Right hindlimb (tissue), 1 donor: ENCODE measurements around the gene DSCAML1.

ENCODE experiments used
- DNase-seq: peaks from one replicate; pipeline ENCODE4 v3.0.0-alpha.2; 2018

The DSCAML1 gene

DNA sequence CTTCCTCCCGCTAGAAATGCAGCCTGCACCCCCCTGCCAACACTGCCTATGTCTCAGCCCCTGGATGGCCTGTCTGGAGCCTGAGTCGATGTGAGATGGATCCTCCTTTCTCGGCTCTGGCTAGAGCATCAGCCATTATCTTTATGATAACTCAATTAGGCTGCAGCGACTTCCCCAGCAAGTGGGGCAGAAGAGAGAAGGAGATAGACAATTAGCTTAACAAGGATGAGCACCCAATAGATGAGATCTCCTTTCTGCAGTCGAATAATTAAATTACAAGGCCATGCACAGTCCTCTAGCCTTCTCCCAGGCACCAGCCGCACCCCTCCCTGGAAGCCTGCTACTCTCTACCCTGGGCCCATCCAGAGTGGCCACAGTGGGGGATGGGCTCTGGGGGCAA lies 290.0 kb downstream of the DSCAML1 start:
- no peak for DNase-seq

DNA sequence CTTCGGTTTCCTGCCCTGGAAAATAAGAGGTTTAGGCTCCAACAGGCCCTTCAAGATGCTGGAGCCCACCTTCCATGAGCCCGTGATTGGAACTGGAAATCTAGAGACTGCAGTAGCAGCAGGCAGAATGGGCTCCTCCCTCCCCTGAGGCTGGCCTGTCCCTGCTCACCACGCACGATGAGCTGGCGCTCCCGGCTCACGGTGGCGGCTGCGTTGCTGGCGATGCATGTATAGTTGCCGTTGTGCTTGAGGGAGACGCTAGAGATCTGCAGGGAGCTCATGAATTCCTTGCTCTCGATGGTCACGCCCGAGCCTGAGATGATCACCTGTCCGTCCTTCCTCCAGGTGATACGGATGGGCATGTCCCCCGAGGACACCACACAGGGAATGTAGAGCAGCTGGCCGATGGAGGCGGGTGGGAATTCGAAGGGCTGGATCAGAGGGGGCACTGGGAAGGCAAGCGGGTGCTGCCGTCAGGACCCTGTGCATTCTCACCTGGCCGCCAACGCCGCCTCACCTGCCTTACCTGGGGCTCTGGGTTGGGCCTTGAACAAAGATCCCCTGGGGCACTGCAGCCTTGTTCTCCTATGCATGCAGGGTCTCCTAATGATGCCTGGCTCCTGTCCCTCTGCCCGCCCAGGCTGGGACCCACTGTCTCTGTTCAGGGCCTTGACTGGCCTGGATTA lies 291.6 kb downstream of the DSCAML1 start:
- DNase-seq, result no peak

DNA sequence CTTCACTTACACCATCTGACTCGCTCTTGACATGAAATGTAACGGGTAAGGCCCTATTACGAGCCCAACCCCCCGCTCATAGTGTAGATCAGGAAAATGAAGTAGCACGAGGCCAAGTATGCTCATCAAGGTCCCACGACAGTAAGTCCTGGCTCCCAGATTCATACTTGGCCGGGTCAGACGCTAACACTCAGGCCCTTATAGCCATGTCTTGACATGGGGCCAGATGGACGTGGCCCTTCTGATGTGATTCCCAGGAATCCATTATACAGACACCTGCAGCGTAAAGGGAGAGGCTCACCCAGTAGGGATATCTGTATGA lies 294.3 kb downstream of the DSCAML1 start:
- DNase-seq, result peak; percentile 53

DNA sequence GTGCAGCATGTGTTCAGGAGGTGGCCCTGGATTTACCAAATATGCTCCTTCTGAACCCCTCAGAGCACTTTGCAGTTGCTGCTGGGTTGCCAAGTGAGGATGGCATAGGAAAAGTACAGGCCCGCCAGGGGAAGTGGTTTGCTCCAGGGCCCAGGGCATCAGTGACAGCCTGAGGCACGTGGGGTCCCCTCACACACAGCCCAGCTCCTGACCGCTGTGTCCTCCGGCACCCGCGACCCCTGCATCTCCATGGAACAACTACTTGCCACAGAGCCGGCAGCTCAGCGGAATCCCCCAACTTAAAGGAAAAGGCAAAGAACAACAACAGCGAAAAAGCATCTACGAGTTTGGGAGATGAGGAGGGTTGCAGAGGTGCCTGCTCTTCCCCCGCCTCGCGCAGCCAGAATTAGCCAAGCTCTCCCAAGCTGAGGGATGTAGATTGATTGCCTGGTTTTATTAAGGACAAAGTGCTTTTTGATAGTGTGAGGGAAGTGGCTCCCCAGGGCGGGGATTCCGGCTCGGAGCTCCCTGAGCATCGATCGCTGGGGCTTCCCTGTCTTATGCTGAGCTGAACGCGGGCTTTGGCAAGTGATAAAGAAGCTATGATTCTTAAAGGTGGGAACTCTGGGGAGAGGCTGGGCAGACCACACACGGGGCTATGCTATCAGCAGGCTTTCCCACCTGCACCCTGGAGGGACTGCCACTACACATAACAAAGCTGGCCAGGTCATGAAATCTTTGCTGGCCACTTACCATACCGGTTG lies 294.8 kb downstream of the DSCAML1 start:
- no peak for DNase-seq

DNA sequence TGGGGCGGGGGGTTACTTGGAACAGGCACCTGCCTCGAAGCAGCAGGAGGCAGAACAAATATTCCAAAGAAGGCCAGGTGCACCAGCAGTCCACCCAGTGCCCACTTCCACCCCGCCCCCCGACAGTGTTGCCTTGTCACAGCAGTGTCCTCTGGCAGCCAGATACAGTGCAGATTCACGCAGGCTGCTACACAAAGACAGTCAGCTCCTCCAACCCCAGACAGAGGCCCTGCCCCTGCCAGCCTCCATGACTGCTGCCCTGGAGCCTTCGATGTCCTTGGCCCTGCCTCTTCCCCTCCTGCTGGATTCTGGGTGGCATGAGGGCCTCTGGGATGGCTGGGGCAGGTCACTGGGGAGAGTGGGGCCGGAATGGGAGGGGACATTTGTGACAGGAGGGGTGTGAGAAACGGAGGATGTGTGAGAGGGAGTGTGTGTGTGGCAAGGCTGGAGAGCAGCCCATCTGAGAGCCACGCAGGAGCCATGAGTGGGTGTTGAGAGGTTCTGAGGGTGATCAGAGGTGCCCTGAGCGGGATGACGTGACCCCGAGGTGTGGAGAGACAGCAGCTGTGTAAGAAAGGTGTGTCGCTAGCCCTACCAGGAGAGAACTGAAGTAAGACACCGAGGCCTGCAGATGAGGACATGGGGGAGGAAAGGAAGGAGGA lies 295.6 kb downstream of the DSCAML1 start:
- no peak for DNase-seq

DNA sequence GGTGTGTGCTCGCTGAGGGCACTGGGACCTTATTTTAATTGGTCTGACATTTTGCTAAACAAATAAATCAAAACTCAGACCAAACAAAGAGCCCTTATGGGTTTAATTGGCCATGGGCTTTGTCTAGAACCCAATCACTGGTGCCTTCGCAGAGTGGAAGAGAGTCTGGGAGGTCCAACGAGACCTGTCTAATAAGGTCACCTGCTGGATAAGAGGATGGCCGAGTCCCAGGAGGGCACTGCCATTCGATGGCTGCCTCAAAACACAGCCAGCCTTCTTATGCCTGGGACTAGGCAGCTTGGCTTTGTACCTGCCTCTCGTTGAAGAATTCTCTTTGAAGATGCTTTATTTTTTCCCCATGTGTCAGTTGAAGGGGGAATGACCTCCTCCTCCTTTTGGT lies 298.2 kb downstream of the DSCAML1 start:
- no peak for DNase-seq

DNA sequence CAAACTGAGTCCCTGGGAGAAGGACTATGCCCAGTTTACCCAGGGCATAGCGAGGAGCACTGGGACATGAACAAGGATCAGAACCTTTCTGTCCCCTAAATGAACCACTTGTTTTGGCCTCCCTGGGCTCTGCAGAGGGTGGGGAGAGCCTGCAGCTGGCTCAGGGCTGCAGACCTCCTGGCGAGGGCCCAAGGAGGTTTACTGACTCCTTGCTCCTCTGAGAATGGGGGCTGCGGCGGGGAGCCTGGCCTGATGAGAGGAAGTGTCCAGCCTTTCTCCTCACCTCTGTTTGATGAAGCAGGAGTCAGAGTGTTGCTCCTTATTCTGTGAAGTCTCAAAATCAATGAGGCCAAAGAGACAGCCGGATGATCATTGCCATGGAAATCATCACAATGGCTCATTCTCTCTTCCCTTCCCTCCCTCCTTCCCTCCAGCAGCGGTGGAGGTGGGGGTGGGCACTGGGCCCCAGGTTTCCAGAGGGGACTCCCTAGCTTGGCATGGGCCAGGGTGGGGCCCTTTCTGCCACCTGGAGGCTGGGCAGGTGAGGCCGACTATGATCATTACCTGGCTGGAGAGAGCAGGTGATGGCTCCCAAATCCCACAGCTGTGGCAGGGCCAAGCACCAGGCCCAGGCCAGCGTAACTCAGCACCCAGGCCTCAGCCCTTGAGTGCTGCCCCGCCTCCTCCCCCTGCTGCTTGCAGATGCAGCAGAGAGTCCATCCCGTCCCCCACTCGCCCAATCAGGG lies 299.6 kb downstream of the DSCAML1 start:
- no peak for DNase-seq

DNA sequence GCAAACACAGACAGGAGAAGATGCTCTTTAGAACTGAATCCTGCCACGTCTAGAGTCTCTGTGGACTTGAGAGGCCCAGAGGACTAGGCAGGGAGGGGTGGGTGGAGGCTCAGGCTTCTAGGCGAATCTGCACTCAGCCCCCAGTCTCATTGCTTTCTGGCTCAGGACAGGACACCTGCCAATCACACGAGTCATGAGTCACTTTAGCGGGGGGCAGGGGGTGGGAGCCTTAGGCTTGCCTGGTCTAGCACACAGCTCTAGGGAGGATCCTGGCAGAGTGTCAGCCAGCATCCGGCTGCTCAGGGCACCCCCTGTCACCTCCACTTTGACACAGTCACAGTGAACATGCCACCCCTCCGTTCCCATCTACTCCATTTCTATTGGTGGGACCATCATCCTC lies 301.7 kb downstream of the DSCAML1 start:
- DNase-seq, result no peak

DNA sequence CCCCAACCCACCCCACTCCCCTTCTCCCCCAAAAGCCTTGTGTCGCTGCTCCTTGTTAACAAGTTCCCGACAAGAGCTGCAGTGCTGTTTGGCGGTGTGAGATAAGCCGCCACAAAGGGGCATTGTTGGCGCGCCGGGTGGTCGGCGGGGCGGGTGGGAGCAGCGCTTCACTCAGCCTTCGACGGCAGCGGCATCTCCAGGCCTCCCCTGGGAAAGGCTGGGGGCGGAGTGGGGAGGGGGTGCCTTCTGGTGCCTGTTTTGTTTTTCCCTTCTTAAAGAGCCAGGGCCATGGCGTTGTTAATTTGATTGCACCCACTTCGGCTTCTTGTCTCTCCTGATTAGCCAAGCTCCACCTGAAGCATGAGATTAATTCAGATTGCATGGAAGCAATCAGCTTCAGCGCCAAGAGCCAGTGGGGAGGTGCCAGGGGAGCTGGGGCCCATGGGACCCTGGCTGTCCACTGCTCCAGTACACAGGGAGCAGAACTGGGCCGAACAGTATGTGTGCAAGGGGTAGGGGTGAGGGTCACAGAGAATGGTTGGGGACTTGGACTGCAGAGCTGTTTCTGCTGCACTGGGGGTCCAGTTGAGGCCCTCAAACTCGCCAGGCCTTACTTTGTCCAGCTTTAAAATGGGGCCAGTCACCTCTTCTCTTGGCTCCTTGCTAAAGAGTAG lies 304.3 kb downstream of the DSCAML1 start:
- DNase-seq, result no peak

DNA sequence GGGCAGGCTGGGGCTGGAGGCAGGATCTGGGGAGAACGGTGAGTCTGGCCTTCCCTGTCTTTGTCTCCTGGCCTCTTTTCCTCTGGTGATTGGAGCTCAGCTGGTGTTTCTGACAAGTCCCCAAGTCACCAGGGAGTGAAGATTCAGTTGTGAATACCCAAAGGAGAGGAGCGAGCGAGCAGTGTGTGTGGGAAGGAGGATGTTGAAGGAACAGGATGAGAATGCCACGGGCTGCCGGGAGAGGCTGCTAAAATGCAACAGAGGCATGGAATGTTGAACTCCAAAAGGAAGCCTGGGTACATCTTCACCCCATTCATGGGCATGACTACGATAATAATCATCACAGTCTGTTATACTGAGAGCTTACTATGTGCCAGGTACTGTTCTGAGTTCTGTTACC lies 306.1 kb downstream of the DSCAML1 start:
- DNase-seq, result no peak

DNA sequence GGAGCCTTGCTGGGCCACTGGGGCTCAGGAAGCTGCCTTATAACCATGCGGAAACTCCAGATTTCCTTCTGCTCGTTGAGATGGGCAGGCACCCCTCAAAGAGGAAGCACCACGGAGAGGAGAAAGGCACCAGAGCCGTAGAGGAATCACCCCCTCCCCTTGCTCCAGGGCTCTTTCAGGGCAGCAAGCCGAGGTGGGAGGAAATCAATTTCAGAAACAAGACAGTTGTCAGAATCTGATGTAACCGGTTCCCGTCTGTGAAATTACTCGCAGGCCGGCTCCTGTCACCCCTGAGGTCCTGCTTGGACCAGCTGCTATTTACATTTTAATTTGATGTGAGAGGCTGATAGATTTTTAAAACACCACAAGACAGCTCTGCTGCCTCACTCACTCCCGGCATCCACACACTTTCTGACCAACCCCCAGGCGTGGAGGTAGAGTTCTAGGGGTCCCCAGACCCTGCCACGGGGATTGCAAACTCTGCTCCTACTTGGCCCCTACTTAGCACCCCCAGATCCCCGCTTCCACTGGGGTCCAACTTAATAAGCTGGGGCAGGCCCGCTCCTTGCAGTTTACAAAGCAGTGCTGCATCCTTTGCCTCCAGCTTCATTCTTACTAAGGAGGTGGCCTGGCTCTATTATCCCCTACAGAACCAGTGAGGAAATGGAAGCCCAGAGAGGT lies 306.9 kb downstream of the DSCAML1 start:
- no peak for DNase-seq

DNA sequence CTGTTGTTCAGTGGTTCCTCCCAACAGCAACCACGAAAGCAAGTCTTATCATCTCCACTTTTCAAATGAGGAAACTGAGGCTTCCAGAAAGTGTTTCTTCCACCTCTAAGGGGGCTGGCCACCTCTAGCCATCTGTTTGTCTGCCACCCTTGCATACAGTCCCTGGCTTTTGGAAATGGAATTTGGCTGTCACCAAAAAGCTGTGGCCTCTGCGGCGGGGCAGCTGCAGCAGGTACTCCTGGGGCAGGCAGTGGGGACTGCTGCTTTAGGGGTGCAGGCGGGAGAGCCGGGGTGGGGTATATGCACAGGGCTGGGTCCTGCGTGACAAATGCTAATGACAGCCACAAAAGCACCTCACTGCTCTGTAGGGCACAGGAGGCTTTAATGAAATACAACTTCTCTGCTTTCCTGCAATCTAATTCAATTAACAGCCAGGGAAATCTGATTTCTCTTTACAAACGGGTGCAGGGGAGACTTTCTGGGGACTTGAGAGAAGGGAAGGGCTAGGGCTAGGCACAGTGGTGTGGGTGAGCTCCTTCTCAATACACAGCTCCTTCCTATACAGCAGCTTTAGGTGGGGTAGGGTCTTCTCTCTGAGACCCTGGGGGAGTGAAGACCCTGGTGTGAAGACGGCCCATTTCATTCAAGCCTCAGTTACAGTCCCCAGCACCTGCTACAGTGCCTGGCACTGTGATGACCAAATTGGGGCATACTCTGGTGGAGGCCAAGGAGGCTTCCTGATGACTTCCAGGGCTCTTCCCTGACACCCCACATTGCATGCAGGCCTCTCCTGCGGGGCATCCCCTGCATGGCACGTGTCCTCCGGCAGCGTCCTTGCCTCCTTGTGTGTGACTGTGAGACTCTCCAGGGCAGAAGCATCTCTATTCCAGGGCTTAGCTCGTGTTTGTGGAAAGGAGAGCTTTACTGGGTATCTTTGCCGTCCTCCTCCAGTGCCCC lies 307.7 kb downstream of the DSCAML1 start:
- no peak for DNase-seq

DNA sequence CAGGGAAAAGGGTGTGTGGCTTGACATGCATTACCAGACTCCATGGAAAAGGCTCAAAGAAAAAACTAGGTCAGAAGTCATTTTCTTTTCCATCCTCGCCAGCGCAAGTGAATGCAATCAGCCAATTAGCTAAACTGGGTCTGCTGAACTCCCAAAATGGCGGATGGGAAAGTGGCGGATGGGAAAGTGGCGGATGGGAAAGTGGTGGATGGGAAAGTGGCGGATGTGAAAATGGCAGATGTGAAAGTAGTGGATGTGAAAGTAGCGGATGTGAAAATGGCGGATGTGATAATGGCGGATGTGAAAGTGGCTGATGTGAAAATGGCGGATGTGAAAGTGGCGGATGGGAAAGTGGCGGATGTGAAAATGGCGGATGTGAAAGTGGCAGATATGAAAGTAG lies 311.0 kb downstream of the DSCAML1 start:
- no peak for DNase-seq

DNA sequence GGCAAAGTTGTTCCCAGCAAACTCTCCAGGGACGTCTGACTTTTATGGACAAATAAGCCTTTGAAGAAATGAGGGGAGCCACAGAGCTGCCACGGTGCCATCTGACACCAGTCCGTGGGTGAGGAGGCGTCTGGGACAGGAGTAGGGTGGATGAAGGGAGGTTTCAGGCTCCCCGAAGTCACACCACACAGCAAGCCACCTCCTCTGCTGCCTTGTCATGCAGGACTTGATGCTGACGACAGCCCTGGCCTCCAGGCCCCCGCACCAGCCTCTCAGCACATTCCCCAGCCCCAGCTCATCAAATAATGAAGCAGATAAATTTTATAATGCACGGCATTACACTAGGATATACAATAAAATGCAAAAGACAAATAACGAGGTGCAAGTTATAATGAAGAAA lies 312.9 kb downstream of the DSCAML1 start:
- no peak for DNase-seq

DNA sequence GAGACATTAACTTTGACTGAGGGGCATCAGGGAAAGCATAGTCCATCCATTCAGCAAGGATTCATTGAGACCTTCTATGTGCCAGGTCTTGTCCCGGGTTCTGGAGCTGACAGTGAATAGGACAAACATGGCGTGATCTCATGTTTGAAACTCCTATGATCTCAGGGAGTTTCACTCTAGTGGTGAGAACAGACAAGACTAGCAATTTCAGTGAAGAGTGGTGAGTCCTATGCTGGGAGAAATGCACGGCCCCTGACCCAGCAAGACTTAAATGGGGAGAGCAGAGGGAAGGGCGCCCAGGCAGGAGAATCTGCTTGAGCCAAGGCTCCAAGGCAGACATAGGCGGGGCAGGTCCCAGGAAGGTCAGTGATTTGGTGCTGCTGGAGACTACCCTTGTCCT lies 313.6 kb downstream of the DSCAML1 start:
- DNase-seq, result no peak

DNA sequence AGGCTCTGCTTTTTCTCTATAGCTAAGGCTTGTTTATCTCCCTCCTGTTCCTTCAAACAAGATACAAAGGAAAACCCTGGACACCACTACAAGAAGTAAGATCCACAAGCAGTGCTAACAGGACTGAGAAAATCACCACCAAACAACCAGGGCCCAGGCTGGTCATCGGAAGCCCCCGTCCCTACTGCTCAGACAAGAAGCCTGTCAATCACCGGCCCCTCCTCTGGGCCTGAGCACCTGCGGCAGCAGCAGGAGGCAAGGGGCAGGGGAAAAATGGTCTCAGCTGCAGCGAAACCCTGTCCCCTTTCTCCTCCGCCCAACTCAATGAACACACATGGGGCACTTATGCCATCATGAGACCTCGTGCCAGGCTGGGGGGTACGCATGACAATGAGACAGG lies 314.1 kb downstream of the DSCAML1 start:
- no peak for DNase-seq

DNA sequence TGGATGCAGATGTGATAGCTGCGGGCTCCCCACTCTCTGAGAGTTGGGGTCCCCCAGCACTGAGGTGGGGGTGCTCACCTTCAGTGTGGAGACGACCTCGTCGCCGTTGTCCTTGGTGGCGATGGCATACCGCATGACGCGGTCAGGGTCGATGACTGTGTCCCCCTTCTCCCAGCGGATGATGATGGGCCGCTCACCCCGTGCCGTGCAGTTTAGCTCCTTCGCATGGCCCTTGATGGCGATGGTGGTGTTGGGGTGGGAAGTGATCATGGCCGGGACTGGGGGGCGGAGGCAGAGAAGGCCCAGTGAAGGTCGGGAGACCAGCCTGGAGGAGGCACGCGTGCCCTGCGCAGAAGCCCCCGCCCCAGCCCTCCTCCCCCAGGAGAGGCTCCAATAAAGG lies 315.1 kb downstream of the DSCAML1 start:
- no peak for DNase-seq

DNA sequence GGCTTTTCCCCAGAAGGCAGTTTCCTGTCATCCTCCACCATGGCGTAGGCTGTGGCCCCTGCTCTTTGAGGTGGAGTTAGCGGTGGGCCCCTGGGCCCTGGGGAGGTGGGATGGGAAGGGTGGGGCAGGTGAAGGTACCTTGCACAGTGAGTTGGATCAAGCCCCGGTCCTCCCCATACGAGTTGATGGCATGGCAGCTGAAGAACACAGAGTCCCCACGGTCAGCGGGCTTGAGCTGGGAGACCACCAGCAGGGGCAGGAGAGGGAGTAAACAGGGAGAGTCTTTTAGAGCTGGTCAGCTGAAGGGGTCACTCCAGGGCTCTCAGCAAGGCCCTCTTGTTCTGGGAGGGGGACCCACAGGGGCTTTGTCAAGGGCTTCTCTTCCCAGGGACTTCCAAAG lies 316.0 kb downstream of the DSCAML1 start:
- no peak for DNase-seq

DNA sequence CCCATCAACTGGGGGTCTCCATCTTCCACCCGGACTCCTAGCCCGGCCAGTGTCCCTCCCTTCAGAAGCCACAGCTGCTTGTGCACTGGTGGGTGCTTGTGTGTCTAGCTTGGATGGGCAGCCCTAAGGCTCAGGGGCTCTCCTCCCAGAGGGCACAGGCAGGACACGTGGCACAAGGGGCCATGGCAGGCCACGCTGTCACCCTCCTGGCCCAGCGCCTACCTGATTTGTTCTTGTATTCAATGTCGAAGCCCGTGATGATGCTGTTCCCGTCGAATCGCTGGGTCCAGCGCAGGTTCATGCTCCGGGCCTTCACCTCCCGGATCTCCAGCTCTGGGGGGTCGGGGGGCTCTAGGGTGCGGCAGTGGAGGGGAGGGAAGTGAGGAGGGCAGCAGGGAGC lies 316.8 kb downstream of the DSCAML1 start:
- no peak for DNase-seq

DNA sequence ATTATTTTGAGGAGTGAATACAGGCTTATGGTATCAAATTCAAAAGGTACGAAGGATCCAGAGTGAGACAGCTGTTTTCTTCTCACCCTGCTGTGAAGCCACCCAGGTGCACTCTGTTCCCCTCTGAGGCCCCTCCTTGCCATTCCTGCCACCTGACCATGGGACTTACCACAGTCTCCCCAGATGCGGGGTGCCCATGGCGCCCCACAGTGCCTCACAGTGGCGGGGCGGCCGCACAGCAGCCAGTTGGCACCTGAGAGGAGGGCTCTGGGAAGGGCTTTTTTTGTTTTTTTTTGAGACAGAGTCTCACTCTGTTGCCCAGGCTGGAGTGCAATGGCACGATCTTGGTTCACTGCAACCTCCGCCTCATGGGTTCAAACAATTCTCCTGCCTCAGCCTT lies 317.6 kb downstream of the DSCAML1 start:
- DNase-seq, result no peak

DNA sequence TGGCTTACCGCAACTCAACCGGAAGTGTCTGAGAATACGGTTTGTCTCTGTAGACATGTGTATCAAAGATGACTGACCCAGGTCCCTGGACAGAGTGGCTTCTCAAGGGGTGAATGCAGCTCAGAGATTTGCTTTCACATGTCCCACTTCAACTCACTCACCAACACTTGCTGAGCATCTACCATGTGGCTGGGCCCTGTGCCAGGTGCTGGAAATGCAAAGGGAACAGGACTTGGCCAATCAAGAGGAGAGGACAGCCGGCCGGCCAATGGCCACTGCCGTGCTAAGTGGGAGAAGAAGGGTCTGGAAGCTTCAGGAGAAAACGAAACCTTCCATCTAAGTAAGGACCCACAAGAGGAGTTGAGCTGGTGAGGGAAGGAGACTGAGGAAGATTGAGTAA lies 318.1 kb downstream of the DSCAML1 start:
- DNase-seq, result no peak
